Measurements from ENCODE around the gene WDR47. TPM values are rescaled to one million over a fixed set of nuclear protein-coding genes. Genes with fewer than 3 reads are reported as not detected.
A peak's percentile ranks its signal among the peaks of the same experiment; 100 is the strongest.
"Not testable (repeated sequence)": the region's sequence is repeated elsewhere in the genome, so short reads cannot be mapped to it uniquely, and the experiment has no call there.

WDR47 gene
- total RNA-seq, 1 donor from 2014 or later = 15.2 TPM

- Mint-ChIP-seq H3K27me3 (no peaks in the 10 kb centered on the region), H3K36me3 (no peaks in the 10 kb centered on the region), H3K9me3 (no peaks in the 10 kb centered on the region), H3K4me3 (no peak overlapping the region), H3K27ac (no peak overlapping the region), H3K4me1 (ENCODE audit: unreplicated experiment) (no peaks in the 10 kb centered on the region)
- TF ChIP-seq CTCF (conservative IDR thresholded peaks at IDR 0.05) = no peak
- no peak for DNase-seq (ENCODE audit: extremely low spot score, unreplicated experiment)
Measured at GRCh38 chr1:109034382-109034781, 7.5 kb downstream of the WDR47 start.

GRCh38 chr1:109029493-109029892 is 12.4 kb downstream of the WDR47 start:
- H3K4me3 Mint-ChIP-seq; H3K27ac Mint-ChIP-seq; H3K36me3 Mint-ChIP-seq; H3K4me1 Mint-ChIP-seq (ENCODE audit: unreplicated experiment); H3K9me3 Mint-ChIP-seq; H3K27me3 Mint-ChIP-seq: not testable (repeated sequence)
- peak; percentile 18 for DNase-seq (ENCODE audit: extremely low spot score, unreplicated experiment)

GRCh38 chr1:109027841-109028240 is 14.1 kb downstream of the WDR47 start:
- no peak for DNase-seq (ENCODE audit: extremely low spot score, unreplicated experiment)
- no peaks in the 10 kb centered on the region for H3K4me1 Mint-ChIP-seq (ENCODE audit: unreplicated experiment)
- no peaks in the 10 kb centered on the region for H3K9me3 Mint-ChIP-seq
- TF ChIP-seq CTCF (conservative IDR thresholded peaks at IDR 0.05) = peak; percentile 58
- no peak overlapping the region for H3K27ac Mint-ChIP-seq
- H3K36me3 Mint-ChIP-seq = peaks cover 9% of the 10 kb centered on the region
- no peak overlapping the region for H3K4me3 Mint-ChIP-seq
- H3K27me3 Mint-ChIP-seq = no peaks in the 10 kb centered on the region

GRCh38 chr1:109025694-109026093 is 16.2 kb downstream of the WDR47 start:
- H3K9me3 Mint-ChIP-seq = no peaks in the 10 kb centered on the region
- DNase-seq (ENCODE audit: extremely low spot score, unreplicated experiment) = no peak
- peaks cover 9% of the 10 kb centered on the region for H3K36me3 Mint-ChIP-seq
- no peaks in the 10 kb centered on the region for H3K4me1 Mint-ChIP-seq (ENCODE audit: unreplicated experiment)
- H3K27ac Mint-ChIP-seq = no peak overlapping the region
- no peak overlapping the region for H3K4me3 Mint-ChIP-seq
- H3K27me3 Mint-ChIP-seq = no peaks in the 10 kb centered on the region
- TF ChIP-seq CTCF (conservative IDR thresholded peaks at IDR 0.05) = no peak

- Mint-ChIP-seq H3K4me3 (no peak overlapping the region), H3K36me3 (peaks cover 10% of the 10 kb centered on the region)
Measured at GRCh38 chr1:109024646-109025045, 17.3 kb downstream of the WDR47 start.

GRCh38 chr1:109020693-109021257 is 21.1 kb downstream of the WDR47 start:
- Mint-ChIP-seq H3K27ac (no peak overlapping the region), H3K4me3 (no peak overlapping the region), H3K27me3 (no peaks in the 10 kb centered on the region), H3K9me3 (peaks cover 4% of the 10 kb centered on the region), H3K4me1 (ENCODE audit: unreplicated experiment) (no peaks in the 10 kb centered on the region), H3K36me3 (peaks cover 28% of the 10 kb centered on the region)
- DNase-seq (ENCODE audit: extremely low spot score, unreplicated experiment) = no peak
- no peak for TF ChIP-seq CTCF (conservative IDR thresholded peaks at IDR 0.05)

More at GRCh38 chr1:109024646-109025045, 17.3 kb downstream of the WDR47 start:
- no peaks in the 10 kb centered on the region for H3K4me1 Mint-ChIP-seq (ENCODE audit: unreplicated experiment)
- H3K27ac Mint-ChIP-seq = no peak overlapping the region
- no peak for DNase-seq (ENCODE audit: extremely low spot score, unreplicated experiment)
- no peaks in the 10 kb centered on the region for H3K27me3 Mint-ChIP-seq
- TF ChIP-seq CTCF (conservative IDR thresholded peaks at IDR 0.05) = no peak
- H3K9me3 Mint-ChIP-seq = no peaks in the 10 kb centered on the region

- H3K27me3 Mint-ChIP-seq; DNase-seq (ENCODE audit: extremely low spot score, unreplicated experiment); H3K9me3 Mint-ChIP-seq; H3K27ac Mint-ChIP-seq; H3K4me1 Mint-ChIP-seq (ENCODE audit: unreplicated experiment); H3K4me3 Mint-ChIP-seq: not testable (repeated sequence)
- H3K36me3 Mint-ChIP-seq = peaks cover 28% of the 10 kb centered on the region
Measured at GRCh38 chr1:109017719-109018118, 24.2 kb downstream of the WDR47 start.

Measured in type B pancreatic cell (in vitro differentiated cells).